ENCODE data around the gene ERBB4.

ERBB4 gene

DNA sequence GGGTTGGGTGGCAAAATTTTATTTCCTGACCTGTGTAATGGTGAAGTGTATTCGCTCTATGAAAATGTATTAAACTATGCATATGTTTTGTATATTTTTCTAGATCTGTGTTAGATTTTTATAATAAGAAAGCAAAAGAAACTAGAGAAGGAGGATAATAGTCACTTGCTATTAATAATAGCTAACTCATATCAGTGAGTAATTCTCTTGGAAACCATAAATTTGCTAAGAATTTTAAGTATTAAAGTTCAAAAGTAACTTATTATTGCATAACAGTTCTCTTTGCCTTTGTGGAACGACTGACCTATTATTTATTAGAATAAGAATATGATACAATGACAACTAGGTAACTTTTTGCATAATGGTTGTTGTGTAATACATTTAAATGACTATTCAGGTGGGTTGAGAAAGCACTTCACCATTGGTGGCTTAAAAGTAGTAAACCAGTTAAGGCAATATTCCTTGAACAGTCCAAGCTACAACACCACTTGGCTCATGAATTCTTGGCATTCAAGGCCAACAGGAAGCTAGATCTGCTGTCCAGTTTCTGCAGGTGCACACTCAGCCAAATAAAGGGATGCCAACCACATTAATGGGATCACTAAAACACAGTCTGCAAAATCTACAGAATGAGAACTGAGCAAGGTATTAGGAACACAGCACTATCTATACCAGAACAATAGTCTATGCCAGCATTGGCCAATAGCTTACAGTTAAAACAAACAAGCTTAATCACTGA, 1060.9 kb downstream of the ERBB4 start:
- TF ChIP-seq, protein P1, sequence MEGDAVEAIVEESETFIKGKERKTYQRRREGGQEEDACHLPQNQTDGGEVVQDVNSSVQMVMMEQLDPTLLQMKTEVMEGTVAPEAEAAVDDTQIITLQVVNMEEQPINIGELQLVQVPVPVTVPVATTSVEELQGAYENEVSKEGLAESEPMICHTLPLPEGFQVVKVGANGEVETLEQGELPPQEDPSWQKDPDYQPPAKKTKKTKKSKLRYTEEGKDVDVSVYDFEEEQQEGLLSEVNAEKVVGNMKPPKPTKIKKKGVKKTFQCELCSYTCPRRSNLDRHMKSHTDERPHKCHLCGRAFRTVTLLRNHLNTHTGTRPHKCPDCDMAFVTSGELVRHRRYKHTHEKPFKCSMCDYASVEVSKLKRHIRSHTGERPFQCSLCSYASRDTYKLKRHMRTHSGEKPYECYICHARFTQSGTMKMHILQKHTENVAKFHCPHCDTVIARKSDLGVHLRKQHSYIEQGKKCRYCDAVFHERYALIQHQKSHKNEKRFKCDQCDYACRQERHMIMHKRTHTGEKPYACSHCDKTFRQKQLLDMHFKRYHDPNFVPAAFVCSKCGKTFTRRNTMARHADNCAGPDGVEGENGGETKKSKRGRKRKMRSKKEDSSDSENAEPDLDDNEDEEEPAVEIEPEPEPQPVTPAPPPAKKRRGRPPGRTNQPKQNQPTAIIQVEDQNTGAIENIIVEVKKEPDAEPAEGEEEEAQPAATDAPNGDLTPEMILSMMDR (IDR thresholded peaks at IDR 0.05; ENCODE audit: borderline replicate concordance, insufficient read depth, low read depth, low read length) = no peak

GRCh38 chr2:211473116-211473515, 1065.5 kb downstream of the ERBB4 start:
- no peak overlapping the region for H3K4me3 ChIP-seq (ENCODE audit: low read depth, low read length)
- TF ChIP-seq, protein P1 (IDR thresholded peaks at IDR 0.05; ENCODE audit: borderline replicate concordance, insufficient read depth, low read depth, low read length) = no peak

More for the DNA sequence above, 1060.9 kb downstream of the ERBB4 start:
- no peak overlapping the region for H3K4me3 ChIP-seq (ENCODE audit: low read depth, low read length)

- TF ChIP-seq, protein P1 (IDR thresholded peaks at IDR 0.05; ENCODE audit: borderline replicate concordance, insufficient read depth, low read depth, low read length) = no peak
- no peak overlapping the region for H3K4me3 ChIP-seq (ENCODE audit: low read depth, low read length)
Observed at GRCh38 chr2:211469664-211470059, 1068.9 kb downstream of the ERBB4 start.

DNA sequence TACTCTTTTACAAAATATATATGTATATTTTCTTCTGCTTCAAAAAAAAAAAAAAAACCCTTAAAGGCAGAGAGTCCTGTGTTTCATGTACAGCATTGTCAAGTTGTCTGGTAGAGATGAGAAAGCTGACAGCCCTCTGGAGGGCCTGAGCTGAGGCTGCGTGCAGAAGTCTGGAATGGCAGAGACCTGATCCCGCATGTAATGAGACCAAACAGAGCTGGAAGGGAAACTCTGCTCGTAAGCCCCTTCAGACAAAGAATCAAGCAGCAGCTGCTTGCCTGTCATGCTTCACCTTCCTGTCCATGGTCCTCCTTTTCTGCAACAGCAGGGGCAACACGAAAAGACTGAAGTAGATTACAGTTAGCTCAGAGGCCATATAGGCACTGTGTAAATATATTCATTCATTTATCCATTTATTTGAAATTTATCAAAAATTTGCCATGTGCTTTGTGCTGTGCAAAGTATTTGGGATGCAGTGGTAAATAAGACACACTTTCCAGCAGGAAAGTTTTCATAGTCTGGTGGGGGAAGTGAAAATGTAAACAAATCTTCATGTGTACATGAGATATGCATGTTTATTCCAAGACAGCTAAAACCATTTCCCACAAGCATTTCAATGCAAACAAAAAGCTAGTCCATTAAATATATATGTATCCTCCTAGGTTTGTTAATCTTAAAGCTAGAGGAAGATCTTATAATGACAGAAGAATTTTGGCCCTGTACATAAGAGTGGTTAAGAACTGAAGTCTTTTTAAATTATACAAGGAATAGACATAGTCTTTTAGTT, 1069.5 kb downstream of the ERBB4 start:
- H3K4me3 ChIP-seq (ENCODE audit: low read depth, low read length) = no peak overlapping the region
- TF ChIP-seq, protein P1 (IDR thresholded peaks at IDR 0.05; ENCODE audit: borderline replicate concordance, insufficient read depth, low read depth, low read length) = no peak

DNA sequence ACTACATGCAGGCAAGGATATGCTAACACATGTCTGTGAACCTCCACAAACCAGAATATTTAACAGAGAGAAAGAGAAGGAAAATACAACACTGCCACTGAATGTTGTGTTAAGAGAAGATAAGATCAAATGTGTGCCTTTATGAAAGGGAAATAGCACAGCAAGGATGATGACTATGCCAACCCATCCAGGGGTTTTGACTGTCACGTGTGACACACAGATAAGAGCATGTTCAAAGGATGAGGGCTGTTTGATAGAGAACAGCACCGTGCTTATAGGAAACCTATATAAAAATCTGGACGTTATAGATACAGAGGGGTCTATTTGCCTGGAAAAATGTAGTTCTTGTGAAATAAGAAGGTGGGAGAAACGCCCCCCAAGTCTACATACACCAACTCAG, 1070.4 kb downstream of the ERBB4 start:
- TF ChIP-seq, protein P1 (IDR thresholded peaks at IDR 0.05; ENCODE audit: borderline replicate concordance, insufficient read depth, low read depth, low read length) = no peak

GRCh38 chr2:211463397-211463796, 1075.2 kb downstream of the ERBB4 start:
- TF ChIP-seq, protein P1 (IDR thresholded peaks at IDR 0.05; ENCODE audit: borderline replicate concordance, insufficient read depth, low read depth, low read length) = no peak
- no peak overlapping the region for H3K4me3 ChIP-seq (ENCODE audit: low read depth, low read length)

More for the DNA sequence above, 1070.4 kb downstream of the ERBB4 start:
- H3K4me3 ChIP-seq (ENCODE audit: low read depth, low read length) = no peak overlapping the region
